ENCODE data around the gene SLC44A4. TPM values are rescaled to one million over a fixed set of nuclear protein-coding genes. Genes with fewer than 3 reads are reported as not detected.
"Not testable (repeated sequence)": the region's sequence is repeated elsewhere in the genome, so short reads cannot be mapped to it uniquely, and the experiment has no call there.

SLC44A4 gene
- polyA plus RNA-seq, 3 donors: 1.3 to 8.1 (median 6.2) TPM

GRCh38 chr6:31838968-31839367 is 39.8 kb downstream of the SLC44A4 start:
- WGBS, 3 donors: 93 to 95% (median 94%) methylated on average over 3 of the region's 3 CpGs
- no peak overlapping the region for H3K27ac ChIP-seq (ENCODE audit: low read depth, low read length)

- not testable (repeated sequence) for H3K27ac ChIP-seq (ENCODE audit: low read depth, low read length)
- WGBS, 3 donors: 87 to 90% (median 87%) methylated on average over 9 of the region's 9 CpGs
Measured at GRCh38 chr6:31838114-31838553, 40.7 kb downstream of the SLC44A4 start.

GRCh38 chr6:31837369-31838113 is 41.3 kb downstream of the SLC44A4 start:
- WGBS, 3 donors: 9 to 33% (median 14%) methylated on average over 1 of the region's 1 CpG
- H3K27ac ChIP-seq (ENCODE audit: low read depth, low read length): no peak overlapping the region

GRCh38 chr6:31836474-31837368 is 42.1 kb downstream of the SLC44A4 start:
- no peak overlapping the region for H3K27ac ChIP-seq (ENCODE audit: low read depth, low read length)
- 20 to 23% (median 21%) methylated on average over 12 of the region's 12 CpGs for WGBS, 3 donors

- WGBS, 3 donors: 9 to 18% (median 13%) methylated on average over 14 of the region's 14 CpGs
Measured at GRCh38 chr6:31836047-31836473, 42.7 kb downstream of the SLC44A4 start.

GRCh38 chr6:31834367-31835250 is 44.2 kb downstream of the SLC44A4 start:
- peak overlapping the region; percentile 63 for H3K27ac ChIP-seq (ENCODE audit: low read depth, low read length)
- WGBS, 3 donors: 0 to 1% (median 0%) methylated on average over 58 to 59 of the region's 59 CpGs

More at GRCh38 chr6:31836047-31836473, 42.7 kb downstream of the SLC44A4 start:
- no peak overlapping the region for H3K27ac ChIP-seq (ENCODE audit: low read depth, low read length)

- no peak overlapping the region for H3K27ac ChIP-seq (ENCODE audit: low read depth, low read length)
- WGBS, 3 donors: 70 to 83% (median 76%) methylated on average over 15 of the region's 15 CpGs
Measured at GRCh38 chr6:31831350-31832215, 47.2 kb downstream of the SLC44A4 start.

GRCh38 chr6:31830886-31831335 is 47.9 kb downstream of the SLC44A4 start:
- no peak overlapping the region for H3K27ac ChIP-seq (ENCODE audit: low read depth, low read length)
- 41 to 54% (median 47%) methylated on average over 6 of the region's 6 CpGs for WGBS, 3 donors

GRCh38 chr6:31829633-31830283 is 49.0 kb downstream of the SLC44A4 start:
- WGBS, 3 donors: 1 to 3% (median 2%) methylated on average over 11 to 15 of the region's 15 CpGs
- no peak overlapping the region for H3K27ac ChIP-seq (ENCODE audit: low read depth, low read length)

- H3K27ac ChIP-seq (ENCODE audit: low read depth, low read length): peak within 1 kb of the TSS; percentile 21
- 0 to 1% (median 0%) methylated on average over 46 to 51 of the region's 56 CpGs for WGBS, 3 donors
Measured at GRCh38 chr6:31827286-31828079, 51.3 kb downstream of the SLC44A4 start, which contains the start of gene HSPA1B. TSS of gene HSPA1B (plus strand) at chr6:31827738. CDS start at chr6:31827951, 213 bp downstream.

GRCh38 chr6:31826793-31827285 is 52.0 kb downstream of the SLC44A4 start:
- 0 to 2% (median 1%) methylated on average over 13 of the region's 13 CpGs for whole genome bisulfite sequencing, 3 donors
- H3K27ac ChIP-seq (ENCODE audit: low read depth, low read length): peak overlapping the region; percentile 10

- no peak overlapping the region for H3K27ac ChIP-seq (ENCODE audit: low read depth, low read length)
- 36 to 70% (median 65%) methylated on average over 4 of the region's 4 CpGs for WGBS, 3 donors
Measured at GRCh38 chr6:31825553-31825952, 53.2 kb downstream of the SLC44A4 start.

- whole genome bisulfite sequencing, 3 donors: 69 to 96% (median 70%) methylated on average over 9 of the region's 9 CpGs
- not testable (repeated sequence) for H3K27ac ChIP-seq (ENCODE audit: low read depth, low read length)
Measured at GRCh38 chr6:31823592-31824196, 55.1 kb downstream of the SLC44A4 start.

GRCh38 chr6:31822036-31822821 is 56.6 kb downstream of the SLC44A4 start:
- 1 to 2% (median 2%) methylated on average over 23 to 24 of the region's 25 CpGs for WGBS, 3 donors
- peak overlapping the region; percentile 96 for H3K27ac ChIP-seq (ENCODE audit: low read depth, low read length)

Measured in adipose tissue (tissue), 3 donors.